Fibroblast of mammary gland (primary cell): ENCODE data around the gene NME4.
A peak's percentile ranks its signal among the peaks of the same experiment; 100 is the strongest.

ENCODE experiments used
- DNase-seq: peaks from one replicate; pipeline ENCODE4 v3.0.0-alpha.2; 2010; ENCODE audit warnings: low read depth
- H3K4me3 ChIP-seq: 2 replicates; pipeline ENCODE4 v1.5.1; 2011; ENCODE audit warnings: low read depth, mild to moderate bottlenecking, low read length, moderate library complexity; ENCODE audit not compliant: control insufficient read depth
- TF ChIP-seq, protein P1 (sequence below): conservative IDR thresholded peaks from 2 replicates; pipeline ENCODE4 v1.5.1; 2011; ENCODE audit warnings: low read depth, low read length, inconsistent platforms; ENCODE audit not compliant: control insufficient read depth, insufficient read depth

The NME4 gene

GRCh38 chr16:401468-402348 lies 4.7 kb downstream of the NME4 start, which contains the start of gene DECR2:
DECR2 (plus strand) TSS chr16:401885; CDS start chr16:401964, 79 bp downstream.
- peak within 1 kb of the TSS; percentile 78 for H3K4me3 ChIP-seq
- TF ChIP-seq, protein P1, sequence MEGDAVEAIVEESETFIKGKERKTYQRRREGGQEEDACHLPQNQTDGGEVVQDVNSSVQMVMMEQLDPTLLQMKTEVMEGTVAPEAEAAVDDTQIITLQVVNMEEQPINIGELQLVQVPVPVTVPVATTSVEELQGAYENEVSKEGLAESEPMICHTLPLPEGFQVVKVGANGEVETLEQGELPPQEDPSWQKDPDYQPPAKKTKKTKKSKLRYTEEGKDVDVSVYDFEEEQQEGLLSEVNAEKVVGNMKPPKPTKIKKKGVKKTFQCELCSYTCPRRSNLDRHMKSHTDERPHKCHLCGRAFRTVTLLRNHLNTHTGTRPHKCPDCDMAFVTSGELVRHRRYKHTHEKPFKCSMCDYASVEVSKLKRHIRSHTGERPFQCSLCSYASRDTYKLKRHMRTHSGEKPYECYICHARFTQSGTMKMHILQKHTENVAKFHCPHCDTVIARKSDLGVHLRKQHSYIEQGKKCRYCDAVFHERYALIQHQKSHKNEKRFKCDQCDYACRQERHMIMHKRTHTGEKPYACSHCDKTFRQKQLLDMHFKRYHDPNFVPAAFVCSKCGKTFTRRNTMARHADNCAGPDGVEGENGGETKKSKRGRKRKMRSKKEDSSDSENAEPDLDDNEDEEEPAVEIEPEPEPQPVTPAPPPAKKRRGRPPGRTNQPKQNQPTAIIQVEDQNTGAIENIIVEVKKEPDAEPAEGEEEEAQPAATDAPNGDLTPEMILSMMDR: no peak
- peak; percentile 81 for DNase-seq

DNA sequence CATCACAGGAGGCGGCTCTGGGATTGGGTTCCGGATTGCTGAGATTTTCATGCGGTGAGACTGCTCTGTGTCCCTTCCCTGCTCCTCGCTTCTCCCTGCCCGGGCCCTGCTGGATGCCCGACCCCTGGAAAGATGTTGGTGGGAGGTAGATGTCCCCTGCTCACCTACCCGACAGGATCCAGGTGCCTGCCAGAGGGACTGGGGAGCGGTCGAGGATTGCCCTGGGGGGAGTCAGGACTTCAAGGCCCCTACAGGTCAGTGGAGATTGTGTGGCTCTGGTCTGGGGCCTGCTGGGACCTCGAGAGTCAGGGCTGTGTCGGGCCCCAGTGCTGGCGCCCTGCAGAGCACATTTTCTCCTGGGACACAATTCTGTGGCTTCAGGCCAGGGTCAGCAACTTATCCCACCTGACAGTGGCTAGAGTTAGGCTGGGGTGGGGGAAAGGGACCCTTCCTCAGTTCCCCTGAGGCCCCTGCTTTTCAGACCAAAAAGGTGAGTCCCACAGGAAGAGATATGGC lies 8.0 kb downstream of the NME4 start:
- H3K4me3 ChIP-seq: no peak overlapping the region
- DNase-seq: no peak
- TF ChIP-seq, protein P1: no peak

DNA sequence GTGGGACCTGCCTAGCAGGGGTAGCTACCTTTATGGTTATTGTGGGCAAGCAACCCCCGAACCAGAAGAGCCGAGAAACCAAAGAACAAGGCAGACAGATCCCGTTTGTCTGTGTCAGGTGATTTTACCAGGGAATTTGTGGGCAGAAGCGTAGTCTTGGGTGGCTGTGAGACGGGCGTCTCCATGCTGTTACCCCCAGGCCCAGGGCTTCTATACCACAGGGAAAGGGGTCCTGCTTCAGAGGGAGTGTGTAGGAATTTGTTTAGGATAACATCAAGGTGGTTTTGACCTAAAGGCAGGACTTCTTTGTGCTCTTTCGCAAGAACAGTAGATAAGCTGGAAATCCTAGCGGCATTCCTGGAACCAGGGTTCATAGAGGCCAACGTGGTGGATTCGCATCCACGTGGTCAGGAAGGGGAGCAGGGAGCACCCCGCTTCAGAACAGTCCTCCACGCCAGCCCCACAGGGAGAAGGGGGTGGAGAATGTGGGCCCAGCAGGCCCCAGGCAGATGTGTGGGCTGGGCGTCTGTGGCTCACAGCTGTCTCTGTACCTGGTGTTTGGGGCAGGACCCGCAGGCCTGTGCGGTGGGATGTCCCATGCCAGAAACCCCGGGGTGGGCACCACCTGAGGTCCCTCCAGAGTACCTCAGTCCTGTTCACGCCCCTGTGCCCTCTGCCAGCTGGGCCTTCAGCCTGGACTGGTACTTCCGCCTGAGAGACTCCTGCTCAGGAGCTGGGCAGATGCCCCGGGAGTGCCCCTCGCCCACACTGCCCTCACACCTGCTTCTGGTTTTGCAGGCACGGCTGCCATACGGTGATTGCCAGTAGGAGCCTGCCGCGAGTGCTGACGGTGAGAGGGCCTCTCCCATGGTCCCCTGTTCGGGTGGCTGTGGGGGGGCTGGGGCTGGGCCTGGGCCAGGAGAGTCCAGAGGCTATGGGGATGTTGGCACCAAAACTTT lies 8.8 kb downstream of the NME4 start:
- no peak for DNase-seq
- TF ChIP-seq, protein P1: no peak
- no peak overlapping the region for H3K4me3 ChIP-seq

GRCh38 chr16:407253-407652 lies 10.3 kb downstream of the NME4 start:
- no peak for DNase-seq
- no peak overlapping the region for H3K4me3 ChIP-seq
- TF ChIP-seq, protein P1: no peak

GRCh38 chr16:410516-411178 lies 13.6 kb downstream of the NME4 start:
- H3K4me3 ChIP-seq: no peak overlapping the region
- DNase-seq: no peak

More at GRCh38 chr16:410516-411178, 13.6 kb downstream of the NME4 start:
- TF ChIP-seq, protein P1: no peak
